ENCODE measurements around the gene ATOH8.

The ATOH8 gene

GRCh38 chr2:85797921-85798320 is 44.1 kb downstream of the ATOH8 start:
- TF ChIP-seq CTCF (conservative IDR thresholded peaks at IDR 0.05; ENCODE audit: low read depth): no peak; the same call in 1 of the 2 replicates
- DNase-seq (ENCODE audit: low spot score): no peak
- no peak overlapping the region for H3K27ac ChIP-seq
- ChIA-PET POLR2A (ENCODE audit: low non-redundant PET) (no interaction called here), CTCF (no interaction called here)

GRCh38 chr2:85799215-85799956 is 45.6 kb downstream of the ATOH8 start:
- DNase-seq (ENCODE audit: low spot score): peak; percentile 89
- ChIA-PET POLR2A (ENCODE audit: low non-redundant PET) (no interaction called here), CTCF (interaction anchor here (0.6 to 1.0 kb wide), 3 partner anchors 58 to 92 kb away, joined by 3 read pairs; no protein-coding TSS in a partner anchor)
- no peak overlapping the region for H3K27ac ChIP-seq
- TF ChIP-seq CTCF (conservative IDR thresholded peaks at IDR 0.05; ENCODE audit: low read depth): no peak

DNA sequence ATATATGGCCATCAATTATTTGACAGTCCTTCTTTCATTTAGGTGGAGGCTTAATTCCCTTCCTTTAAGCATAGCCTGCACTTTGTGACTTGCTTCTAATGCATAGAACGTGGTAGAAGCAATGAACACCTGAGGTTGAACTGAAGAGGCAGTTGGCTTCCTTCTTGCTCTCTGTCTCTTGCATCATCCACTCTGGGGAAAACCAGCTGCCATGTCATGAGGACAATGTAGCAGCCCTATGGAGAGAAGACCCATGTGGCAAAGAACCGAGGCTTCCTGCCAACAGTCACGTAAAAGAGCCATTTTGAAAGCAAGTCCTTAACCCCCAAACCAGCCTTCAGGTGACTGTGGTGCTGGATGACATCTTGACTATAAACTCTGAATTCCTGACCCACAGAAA is 46.8 kb downstream of the ATOH8 start:
- ChIA-PET CTCF (interaction anchor here (1.0 to 1.4 kb wide), 2 partner anchors 50 to 93 kb away, joined by 3 to 5 read pairs; no protein-coding TSS in a partner anchor), POLR2A (ENCODE audit: low non-redundant PET) (no interaction called here)
- TF ChIP-seq CTCF (conservative IDR thresholded peaks at IDR 0.05; ENCODE audit: low read depth): no peak
- no peak overlapping the region for H3K27ac ChIP-seq
- DNase-seq (ENCODE audit: low spot score): no peak

DNA sequence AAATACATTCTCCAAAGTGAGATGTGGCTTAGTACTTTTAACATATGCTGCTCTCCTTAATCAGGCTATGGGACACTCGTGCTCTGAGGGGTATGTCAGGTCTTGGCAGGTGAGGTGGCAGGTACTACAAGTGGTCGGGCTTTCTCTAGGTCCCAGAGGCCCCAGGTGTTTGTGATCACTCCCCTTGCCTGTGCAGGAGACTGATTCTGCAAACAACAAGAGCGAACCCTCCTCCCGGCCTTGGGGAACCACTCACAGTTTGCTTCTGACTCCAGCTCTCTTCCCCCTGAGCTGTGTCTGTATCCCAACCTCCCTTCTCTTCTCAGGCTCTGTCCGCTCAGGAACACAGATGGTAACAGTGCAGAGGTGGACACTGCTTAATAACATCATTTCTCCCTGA is 48.1 kb downstream of the ATOH8 start:
- POLR2A ChIA-PET (ENCODE audit: low non-redundant PET): no interaction called here
- no peak overlapping the region for H3K27ac ChIP-seq
- CTCF ChIA-PET: interaction anchor here (1.1 to 2.2 kb wide), 3 partner anchors 12 to 73 kb away, joined by 4 to 6 read pairs (median 5); no protein-coding TSS in a partner anchor
- TF ChIP-seq CTCF (conservative IDR thresholded peaks at IDR 0.05; ENCODE audit: low read depth): no peak
- no peak for DNase-seq (ENCODE audit: low spot score)

DNA sequence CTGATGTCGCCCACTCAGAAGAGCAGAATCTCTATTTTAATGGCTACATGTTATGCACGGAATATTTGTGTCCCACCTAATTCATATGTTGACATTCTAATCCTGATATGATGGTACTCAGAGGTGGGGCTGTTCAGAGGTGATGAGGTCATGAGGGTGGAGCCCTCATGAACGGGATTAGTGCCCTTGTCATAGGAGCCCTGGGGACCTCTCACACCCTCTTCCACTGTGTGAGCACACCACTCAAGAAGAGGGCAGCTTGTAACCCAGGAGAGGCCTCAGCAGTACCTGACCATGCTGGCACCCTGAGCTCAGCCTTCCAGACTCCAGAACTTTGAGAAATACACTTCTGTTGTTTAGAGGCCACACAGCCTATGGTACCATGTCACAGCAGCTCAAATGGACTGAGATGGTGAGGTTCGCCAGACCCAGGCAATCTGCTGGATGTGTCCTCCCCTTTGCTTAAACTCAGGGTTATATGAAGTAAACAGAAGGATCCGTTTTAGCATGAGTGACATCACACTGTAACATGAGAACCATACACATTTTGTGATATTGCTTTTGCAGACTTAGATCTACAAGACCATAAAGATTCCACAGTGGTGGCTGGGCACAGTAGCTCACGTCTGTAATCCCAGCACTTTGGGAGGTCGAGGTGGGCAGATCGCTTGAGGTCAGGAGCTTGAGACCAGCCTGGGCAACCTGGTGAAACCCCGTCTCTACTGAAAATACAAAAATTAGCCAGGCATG is 48.7 kb downstream of the ATOH8 start:
- DNase-seq (ENCODE audit: low spot score): no peak
- ChIA-PET POLR2A (ENCODE audit: low non-redundant PET) (no interaction called here), CTCF (interaction anchor here (1.1 to 2.2 kb wide), 2 partner anchors 12 to 73 kb away, joined by 4 to 6 read pairs; no protein-coding TSS in a partner anchor)
- no peak for TF ChIP-seq CTCF (conservative IDR thresholded peaks at IDR 0.05; ENCODE audit: low read depth)
- no peak overlapping the region for H3K27ac ChIP-seq

DNA sequence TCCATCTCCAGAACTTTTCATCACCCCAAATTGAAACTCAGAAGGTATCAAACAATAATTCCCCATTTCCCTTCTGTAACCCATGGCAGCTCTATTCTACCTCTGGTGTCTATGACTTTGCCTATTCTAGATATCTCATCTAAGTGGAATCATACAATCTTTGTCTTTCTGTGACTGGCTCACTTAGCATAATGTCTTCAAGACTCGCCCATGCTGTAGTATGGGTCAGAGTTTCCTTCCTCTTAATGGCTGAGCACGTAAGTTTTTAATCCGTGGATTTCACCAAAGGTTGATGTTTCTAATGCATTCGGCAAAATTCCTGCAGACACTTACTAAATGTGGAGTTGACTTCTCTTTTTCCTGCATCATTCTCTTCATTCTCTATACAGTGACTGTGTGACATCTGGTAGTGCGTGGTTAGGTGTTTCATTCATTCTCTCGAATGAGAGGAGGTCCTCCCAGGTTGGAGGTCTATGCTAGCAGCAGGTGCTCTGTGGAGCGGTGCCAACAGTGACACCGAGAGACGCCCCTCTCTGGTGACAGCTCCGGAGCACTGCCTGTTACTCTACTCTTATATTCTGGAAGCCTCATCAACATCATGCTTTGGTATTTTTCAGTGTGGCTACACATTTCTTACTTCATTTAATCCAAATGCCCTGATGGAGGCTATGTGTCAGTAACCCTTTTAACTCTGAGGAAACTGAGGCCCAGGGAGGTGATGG is 50.1 kb downstream of the ATOH8 start:
- no peak overlapping the region for H3K27ac ChIP-seq
- POLR2A ChIA-PET (ENCODE audit: low non-redundant PET): no interaction called here
- TF ChIP-seq CTCF (conservative IDR thresholded peaks at IDR 0.05; ENCODE audit: low read depth): no peak
- CTCF ChIA-PET: interaction anchor here (0.6 to 1.4 kb wide), 5 partner anchors 10 to 209 kb away, joined by 3 to 8 read pairs (median 4); no protein-coding TSS in a partner anchor
- DNase-seq (ENCODE audit: low spot score): no peak
